ENCODE measurements around the gene S100A11. TPM values are rescaled to one million over a fixed set of nuclear protein-coding genes. Genes with fewer than 3 reads are reported as not detected.

Gene S100A11
- total and polyA plus RNA-seq, 9 of the 15 experiments (the other 6 are each of a cell fraction or from before 2014, with no cell fraction given) = 131 to 808 (median 235) TPM

GRCh38 chr1:152029144-152029928 lies 7.5 kb downstream of the S100A11 start:
- in situ Hi-C loops (cut with MboI) (no loop called here), intact Hi-C loops (cut with micrococcal nuclease) (no loop called here)
- Histone ChIP-seq H3K4me1 (replicated peaks in 1 of 2; ENCODE audit: control insufficient read depth in 2 of 2, insufficient read depth in 2 of 2, low read length in 2 of 2) (peaks cover 0 to 8% of the 10 kb centered on the region in 2 experiments; a peak in 2 of 5 replicates), H3K9ac (ENCODE audit: insufficient read depth in 1 of 2, low read depth in 2 of 2, low read length in 2 of 2) (no peak overlapping the region), H3K4me3 (no peak overlapping the region), H3K4me2 (ENCODE audit: insufficient read depth, low read length) (no peak overlapping the region), H4K20me1 (replicated peaks; ENCODE audit: control insufficient read depth, insufficient read depth, low read length) (no peaks in the 10 kb centered on the region), H2AFZ (ENCODE audit: low read depth, low read length) (peak overlapping the region; percentile 18; the same call in 1 of the 2 replicates), H3K9me1 (ENCODE audit: control insufficient read depth, insufficient read depth, low read length) (no peaks in the 10 kb centered on the region), H3K27me3 (ENCODE audit: control insufficient read depth in 2 of 2, insufficient read depth in 2 of 2, low read length in 2 of 2) (peaks cover 5% of the 10 kb centered on the region in 2 experiments; a peak in 3 of 5 replicates), H3K36me3 (ENCODE audit: control insufficient read depth, insufficient read depth, low read length) (peaks cover 35% of the 10 kb centered on the region), H3K79me2 (ENCODE audit: control insufficient read depth, insufficient read depth, low read length) (peaks cover 14% of the 10 kb centered on the region), H3K9me3 (replicated peaks; ENCODE audit: control insufficient read depth, insufficient read depth, low read depth, low read length) (no peaks in the 10 kb centered on the region), H3K27ac (ENCODE audit: extremely low read depth, low read depth, low read length) (no peak overlapping the region)
- DNase-seq (ENCODE audit: extremely low read depth in 1 of 4, low spot score in 3 of 4) (no peak), FAIRE-seq (no peak), ATAC-seq (peak; percentile 75)
- BruUV-seq (replicated peaks) = no TSS peak
- WGBS (ENCODE audit: insufficient coverage, low coverage, missing lambda C conversion rate) = 55% methylated on average over 8 of the region's 8 CpGs
- ChIA-PET POLR2A (interaction anchor here (0.9 to 1.0 kb wide), 2 partner anchors 8 to 20 kb away, joined by 3 to 5 read pairs; no protein-coding TSS in a partner anchor), CTCF (ENCODE audit: low intra/inter-chr PET ratio) (no interaction called here)
- TF ChIP-seq ZNF175 (CRISPR knock-in tag; IDR thresholded peaks at IDR 0.05; ENCODE audit: low read depth) = 0 out of 2 replicates have a peak, but pooled peaks have one; percentile 32
- TF ChIP-seq CREB3 (tag; conservative IDR thresholded peaks at IDR 0.05; ENCODE audit: low read depth) = no peak
- no peak for TF ChIP-seq ZNF134 (CRISPR knock-in tag; conservative IDR thresholded peaks at IDR 0.05)
- no peak for TF ChIP-seq SMARCA5 (IDR thresholded peaks at IDR 0.05)
- no peak for TF ChIP-seq MBD2 (IDR thresholded peaks at IDR 0.05; ENCODE audit: borderline replicate concordance, low read depth)
- TF ChIP-seq GMEB1 (CRISPR knock-in tag; IDR thresholded peaks at IDR 0.05) = no peak
- TF ChIP-seq NCOA6 (IDR thresholded peaks at IDR 0.05) = no peak
- peak; percentile 95 for TF ChIP-seq ATF3 (IDR thresholded peaks at IDR 0.05)
- no peak for TF ChIP-seq ATF3 (CRISPR knock-in tag; conservative IDR thresholded peaks at IDR 0.05)
- no peak for TF ChIP-seq ZFP1 (CRISPR knock-in tag; IDR thresholded peaks at IDR 0.05)
- no peak for TF ChIP-seq TARDBP (IDR thresholded peaks at IDR 0.05)
- peak; percentile 87 for TF ChIP-seq EHMT2 (IDR thresholded peaks at IDR 0.05)
- TF ChIP-seq ZNF79 (CRISPR knock-in tag; IDR thresholded peaks at IDR 0.05; ENCODE audit: low read depth) = no peak
- TF ChIP-seq SMAD4 (CRISPR knock-in tag; conservative IDR thresholded peaks at IDR 0.05) = peak; percentile 62
- no peak for TF ChIP-seq ZHX1 (conservative IDR thresholded peaks at IDR 0.05; ENCODE audit: low read length)
- no peak for TF ChIP-seq ZNF23 (CRISPR knock-in tag; IDR thresholded peaks at IDR 0.05)
